Hepatocyte (in vitro differentiated cells): ENCODE data around the gene THOC1. TPM values are rescaled to one million over a fixed set of nuclear protein-coding genes. Genes with fewer than 3 reads are reported as not detected.
"Not testable (repeated sequence)": the region's sequence is repeated elsewhere in the genome, so short reads cannot be mapped to it uniquely, and the experiment has no call there.

Experiments used
- DNase-seq: peaks from one replicate; pipeline ENCODE4 v3.0.0-alpha.2; 2016; ENCODE audit warnings: low spot score
- H2AFZ ChIP-seq: fragments of 200-600 bp; sonication (generic); 2 replicates; pipeline ENCODE4 v1.6.0; 2016; ENCODE audit warnings: antibody characterized with exemption, mild to moderate bottlenecking
- H3K27ac ChIP-seq: fragments of 200-600 bp; sonication (generic); 2 replicates; pipeline ENCODE4 v1.5.1; 2016; ENCODE audit warnings: mild to moderate bottlenecking
- H3K27me3 ChIP-seq: fragments of 200-600 bp; sonication (generic); 2 replicates; pipeline ENCODE4 v1.6.1; 2016
- H3K36me3 ChIP-seq: fragments of 200-600 bp; sonication (generic); replicated peaks from 2 replicates; pipeline ENCODE4 v1.5.1; 2016; ENCODE audit warnings: low read depth; ENCODE audit not compliant: insufficient read depth
- H3K4me1 ChIP-seq: fragments of 200-600 bp; sonication (generic); 2 replicates; pipeline ENCODE4 v1.5.1; 2016; ENCODE audit warnings: mild to moderate bottlenecking, moderate library complexity; ENCODE audit not compliant: insufficient read depth
- H3K4me2 ChIP-seq: fragments of 200-600 bp; sonication (generic); 2 replicates; pipeline ENCODE4 v1.6.0; 2016
- H3K4me3 ChIP-seq: fragments of 200-600 bp; sonication (generic); 2 replicates; pipeline ENCODE4 v1.5.1; 2016; ENCODE audit warnings: mild to moderate bottlenecking
- H3K79me2 ChIP-seq: fragments of 200-600 bp; sonication (generic); 2 replicates; pipeline ENCODE4 v1.6.0; 2017; ENCODE audit warnings: mild to moderate bottlenecking
- H3K9me2 ChIP-seq: fragments of 200-600 bp; sonication (generic); replicated peaks from 2 replicates; pipeline ENCODE4 v1.6.0; 2017; ENCODE audit warnings: mild to moderate bottlenecking; ENCODE audit not compliant: insufficient read depth
- H3K9me3 ChIP-seq: fragments of 200-600 bp; sonication (generic); 2 replicates; pipeline ENCODE4 v1.5.1; 2016; ENCODE audit warnings: low read depth, mild to moderate bottlenecking
- H4K20me1 ChIP-seq: fragments of 200-600 bp; sonication (generic); 2 replicates; pipeline ENCODE4 v1.6.0; 2016; ENCODE audit warnings: mild to moderate bottlenecking; ENCODE audit not compliant: insufficient read depth, poor library complexity, severe bottlenecking
- CTCF ChIP-seq: fragments of 200-600 bp; sonication (generic); IDR thresholded peaks from 2 replicates; pipeline ENCODE4 v1.5.1; 2016; ENCODE audit warnings: antibody characterized with exemption, mild to moderate bottlenecking; ENCODE audit not compliant: poor library complexity
- EZH2 ChIP-seq: fragments of 200-600 bp; sonication (generic); IDR thresholded peaks from 2 replicates; pipeline ENCODE4 v1.6.1; 2016; ENCODE audit warnings: antibody characterized with exemption, mild to moderate bottlenecking, borderline replicate concordance
- EZH2phosphoT487 ChIP-seq: fragments of 200-600 bp; sonication (generic); IDR thresholded peaks from one replicate; pipeline ENCODE4 v1.6.1; 2018; ENCODE audit warnings: antibody characterized with exemption, mild to moderate bottlenecking, low read depth, moderate library complexity; ENCODE audit not compliant: unreplicated experiment, severe bottlenecking
- WGBS: methylation state at CpG from one replicate; pipeline ENCODE4 v1.1.6; 2016; ENCODE audit warnings: low lambda C conversion rate; ENCODE audit errors: missing lambda C conversion rate; 5-methylcytosine and 5-hydroxymethylcytosine counted together
- polyA plus RNA-seq: library from polyadenylated mRNA; unstranded; fragments of >200 nt; fragmentation: Nextera tagmentation; extraction: Ambion mirVana; gene quantifications from 2 replicates; pipeline ENCODE4 v1.2.1, GENCODE V29; 2016
- total RNA-seq: library from RNA; depleted of rRNA; stranded (reverse); fragments of >200 nt; gene quantifications from 2 replicates; pipeline ENCODE4 v1.2.3, GENCODE V29; 2014

THOC1 gene
- total and polyA plus RNA-seq, 2 experiments from 2014 or later: 28.9 to 50.3 TPM

GRCh38 chr18:295756-296490, 28.1 kb upstream of the THOC1 start:
- Histone ChIP-seq H3K79me2 (no peaks in the 10 kb centered on the region), H3K4me3 (no peak overlapping the region), H4K20me1 (no peaks in the 10 kb centered on the region), H3K27me3 (no peaks in the 10 kb centered on the region), H3K4me2 (no peak overlapping the region), H3K4me1 (no peaks in the 10 kb centered on the region), H2AFZ (no peak overlapping the region), H3K36me3 (no peaks in the 10 kb centered on the region), H3K9me2 (no peaks in the 10 kb centered on the region), H3K9me3 (no peaks in the 10 kb centered on the region), H3K27ac (no peak overlapping the region)
- TF ChIP-seq EZH2: no peak
- no peak for TF ChIP-seq CTCF
- DNase-seq: no peak
- 70% methylated on average over 3 of the region's 3 CpGs for WGBS

- no peak for DNase-seq
- Histone ChIP-seq H3K4me2 (no peak overlapping the region), H3K9me2 (no peaks in the 10 kb centered on the region), H3K27ac (no peak overlapping the region), H4K20me1 (no peaks in the 10 kb centered on the region), H3K36me3 (no peaks in the 10 kb centered on the region), H2AFZ (no peak overlapping the region), H3K4me3 (no peak overlapping the region), H3K79me2 (no peaks in the 10 kb centered on the region), H3K4me1 (no peaks in the 10 kb centered on the region), H3K9me3 (no peaks in the 10 kb centered on the region), H3K27me3 (no peaks in the 10 kb centered on the region)
- TF ChIP-seq EZH2: no peak
- no peak for TF ChIP-seq EZH2phosphoT487
- no peak for TF ChIP-seq CTCF
- WGBS: 90% methylated on average over 3 of the region's 3 CpGs
Observed at GRCh38 chr18:294566-294965, 26.7 kb upstream of the THOC1 start.

GRCh38 chr18:293536-293935, 25.7 kb upstream of the THOC1 start:
- no peak overlapping the region for H3K27ac ChIP-seq
- DNase-seq: no peak
- H3K4me1 ChIP-seq: no peaks in the 10 kb centered on the region
- H3K27me3 ChIP-seq: no peaks in the 10 kb centered on the region
- H3K4me3 ChIP-seq: no peak overlapping the region
- no peak overlapping the region for H2AFZ ChIP-seq
- no peaks in the 10 kb centered on the region for H3K36me3 ChIP-seq
- H4K20me1 ChIP-seq: no peaks in the 10 kb centered on the region
- no peak overlapping the region for H3K4me2 ChIP-seq
- H3K9me3 ChIP-seq: no peaks in the 10 kb centered on the region
- TF ChIP-seq EZH2: no peak
- TF ChIP-seq EZH2phosphoT487: no peak
- TF ChIP-seq CTCF: peak; percentile 37
- H3K9me2 ChIP-seq: no peaks in the 10 kb centered on the region
- WGBS: 87% methylated on average over 4 of the region's 4 CpGs
- H3K79me2 ChIP-seq: no peaks in the 10 kb centered on the region

- no peaks in the 10 kb centered on the region for H3K9me3 ChIP-seq
- no peak overlapping the region for H3K4me3 ChIP-seq
- H3K4me1 ChIP-seq: no peaks in the 10 kb centered on the region
- H3K27me3 ChIP-seq: no peaks in the 10 kb centered on the region
- no peak overlapping the region for H2AFZ ChIP-seq
- no peak for TF ChIP-seq EZH2phosphoT487
- TF ChIP-seq EZH2: no peak
- no peak for TF ChIP-seq CTCF
- no peak for DNase-seq
- H3K4me2 ChIP-seq: no peak overlapping the region
- H3K79me2 ChIP-seq: no peaks in the 10 kb centered on the region
- no peaks in the 10 kb centered on the region for H4K20me1 ChIP-seq
- H3K9me2 ChIP-seq: no peaks in the 10 kb centered on the region
- no peaks in the 10 kb centered on the region for H3K36me3 ChIP-seq
- no peak overlapping the region for H3K27ac ChIP-seq
- 66% methylated on average over 3 of the region's 3 CpGs for WGBS
Observed at GRCh38 chr18:292271-292670, 24.4 kb upstream of the THOC1 start.

- not testable (repeated sequence) for H3K9me2 ChIP-seq, H3K36me3 ChIP-seq, H3K79me2 ChIP-seq, H3K4me2 ChIP-seq, H4K20me1 ChIP-seq, DNase-seq, H3K27ac ChIP-seq, H3K27me3 ChIP-seq, H3K9me3 ChIP-seq, H3K4me1 ChIP-seq, H2AFZ ChIP-seq, H3K4me3 ChIP-seq
- 82% methylated on average over 4 of the region's 4 CpGs for WGBS
Observed at GRCh38 chr18:289970-290369, 22.1 kb upstream of the THOC1 start.
